Activated T-cell treated with anti-CD3 and anti-CD28 coated beads for 24 hours (primary cell): ENCODE data around the gene ZCCHC8.
"Not testable (repeated sequence)": the region's sequence is repeated elsewhere in the genome, so short reads cannot be mapped to it uniquely, and the experiment has no call there.

Experiments
- DNase-seq: peaks from one replicate; pipeline ENCODE4 v3.0.0-alpha.2; 2020; ENCODE audit warnings: low read depth

Gene ZCCHC8

DNA sequence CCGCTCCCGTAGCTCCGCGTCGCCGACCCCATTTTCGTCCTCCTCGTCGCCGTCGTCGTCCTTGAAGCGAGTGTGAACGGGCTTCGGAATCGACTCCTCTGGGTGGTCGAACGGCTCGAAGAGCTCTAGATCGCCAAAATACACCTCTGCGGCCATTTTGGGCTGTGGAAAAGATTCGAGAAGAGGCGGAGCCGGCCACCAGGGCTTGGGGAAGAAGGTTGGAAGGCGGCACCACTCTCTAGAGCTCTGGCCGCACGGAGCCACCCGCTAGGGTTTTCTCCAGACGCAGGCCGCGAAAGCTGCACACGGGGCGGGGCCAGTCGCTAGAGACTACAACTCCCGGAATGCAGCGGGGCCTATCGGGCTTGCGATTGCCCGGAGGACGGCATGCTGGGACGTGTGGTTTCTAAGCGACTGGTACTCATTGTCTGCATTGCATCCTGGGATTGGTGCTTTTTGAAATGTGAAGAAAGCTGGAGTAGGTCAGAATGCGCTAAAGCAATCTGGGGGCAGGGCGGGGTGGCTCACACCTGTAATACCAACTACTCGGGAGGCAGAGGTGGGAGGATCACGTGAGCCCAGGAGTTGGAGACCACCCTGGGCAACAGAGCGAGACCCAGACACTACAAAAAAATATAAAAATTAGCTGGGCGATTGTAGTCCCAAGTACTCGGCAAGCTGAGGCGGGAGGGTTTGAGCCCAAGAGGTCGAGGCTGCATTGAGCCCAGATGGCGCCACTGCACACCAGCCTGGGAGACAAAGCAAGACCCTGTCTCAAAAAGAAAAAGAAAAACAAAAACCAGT is at the start of gene ZCCHC8:
TSS of gene ZCCHC8 (minus strand) at position 248 of the 804 bp plus-strand sequence. CDS start at position 156, 92 bp downstream.
- DNase-seq = peak; percentile 94

GRCh38 chr12:122547330-122547729 is 46.6 kb upstream of the ZCCHC8 start:
- DNase-seq = no peak

- no peak for DNase-seq
These were observed 45.1 kb upstream of the ZCCHC8 start for GRCh38 chr12:122545855-122546254.

GRCh38 chr12:122544537-122544936 is 43.8 kb upstream of the ZCCHC8 start:
- no peak for DNase-seq

- no peak for DNase-seq
These were observed 37.8 kb upstream of the ZCCHC8 start for GRCh38 chr12:122538496-122538895.

GRCh38 chr12:122537021-122537420 is 36.3 kb upstream of the ZCCHC8 start:
- DNase-seq = no peak

- no peak for DNase-seq
These were observed 33.1 kb upstream of the ZCCHC8 start for GRCh38 chr12:122533856-122534255.

DNA sequence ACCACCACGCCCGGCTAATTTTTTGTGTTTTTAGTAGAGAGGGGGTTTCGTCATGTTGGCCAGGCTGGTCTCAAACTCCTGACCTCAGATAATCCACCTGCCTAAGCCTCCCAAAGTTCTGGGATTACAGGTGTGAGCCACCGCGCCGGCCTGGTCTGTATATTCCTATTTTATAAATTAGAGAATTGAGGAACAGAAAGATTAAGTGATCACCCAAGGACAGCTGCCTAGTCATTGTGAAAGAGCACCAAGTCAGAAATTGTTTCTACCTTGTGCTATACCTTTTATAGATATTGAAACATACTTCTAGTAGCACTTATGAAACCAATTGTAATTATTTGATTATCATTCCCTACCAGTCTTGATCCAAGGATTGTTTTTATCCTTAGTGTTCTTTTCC is 28.3 kb upstream of the ZCCHC8 start:
- no peak for DNase-seq

- DNase-seq = no peak
These were observed 27.9 kb upstream of the ZCCHC8 start for GRCh38 chr12:122528582-122528981.

- peak; percentile 20 for DNase-seq
These were observed 26.8 kb upstream of the ZCCHC8 start for GRCh38 chr12:122527478-122527944.

- peak; percentile 98 for DNase-seq
These were observed 26.1 kb upstream of the ZCCHC8 start, which contains the start of the genes KNTC1 and RSRC2 for GRCh38 chr12:122526683-122527477. TSS of gene KNTC1 (plus strand) at chr12:122527249. CDS start at chr12:122530064, 2,815 bp downstream. TSS of gene RSRC2 (minus strand) at chr12:122526936. CDS start at chr12:122526853, 83 bp downstream.

GRCh38 chr12:122523846-122524718 is 23.4 kb upstream of the ZCCHC8 start:
- DNase-seq = no peak

DNA sequence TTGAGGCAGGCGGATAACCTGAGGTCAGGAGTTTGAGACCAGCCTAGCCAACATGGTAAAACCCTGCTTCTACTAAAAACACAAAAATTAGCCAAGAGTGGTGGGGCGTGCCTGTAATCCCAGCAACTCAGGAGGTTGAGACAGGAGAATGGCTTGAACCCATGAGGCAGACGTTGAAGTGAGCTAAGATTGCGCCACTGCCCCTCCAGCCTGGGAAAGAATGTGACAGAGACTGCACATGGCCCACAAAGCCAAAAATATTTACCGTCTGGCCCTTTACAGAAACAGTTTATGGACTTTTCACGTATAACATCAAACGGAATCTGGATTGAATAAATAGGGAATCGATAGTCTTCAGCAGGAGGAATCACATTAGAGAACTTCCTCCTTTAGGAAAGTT is 22.5 kb upstream of the ZCCHC8 start:
- no peak for DNase-seq

GRCh38 chr12:122520676-122521075 is 19.9 kb upstream of the ZCCHC8 start:
- DNase-seq = no peak

GRCh38 chr12:122519418-122519817 is 18.7 kb upstream of the ZCCHC8 start:
- no peak for DNase-seq

- DNase-seq = no peak
These were observed 18.2 kb upstream of the ZCCHC8 start for GRCh38 chr12:122518908-122519307.

DNA sequence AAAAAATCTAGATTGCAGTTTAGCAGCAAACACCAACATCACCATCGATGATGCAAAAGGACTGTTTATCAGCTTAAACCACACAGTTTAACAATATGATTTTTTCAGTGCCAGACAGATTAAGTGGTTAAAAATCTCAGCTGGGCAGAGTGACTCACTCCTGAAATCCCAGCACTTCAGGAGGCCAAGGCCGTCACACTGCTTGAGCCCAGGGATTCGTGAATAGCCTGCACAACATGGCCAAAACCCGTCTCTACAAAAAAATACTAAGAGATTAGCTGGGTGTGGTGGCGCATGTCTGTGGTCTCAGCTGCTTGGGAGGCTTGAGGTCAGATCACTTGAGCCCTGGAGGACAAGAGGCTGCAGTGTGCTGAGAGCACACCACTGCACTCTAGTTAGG is 17.1 kb upstream of the ZCCHC8 start:
- DNase-seq = no peak

DNA sequence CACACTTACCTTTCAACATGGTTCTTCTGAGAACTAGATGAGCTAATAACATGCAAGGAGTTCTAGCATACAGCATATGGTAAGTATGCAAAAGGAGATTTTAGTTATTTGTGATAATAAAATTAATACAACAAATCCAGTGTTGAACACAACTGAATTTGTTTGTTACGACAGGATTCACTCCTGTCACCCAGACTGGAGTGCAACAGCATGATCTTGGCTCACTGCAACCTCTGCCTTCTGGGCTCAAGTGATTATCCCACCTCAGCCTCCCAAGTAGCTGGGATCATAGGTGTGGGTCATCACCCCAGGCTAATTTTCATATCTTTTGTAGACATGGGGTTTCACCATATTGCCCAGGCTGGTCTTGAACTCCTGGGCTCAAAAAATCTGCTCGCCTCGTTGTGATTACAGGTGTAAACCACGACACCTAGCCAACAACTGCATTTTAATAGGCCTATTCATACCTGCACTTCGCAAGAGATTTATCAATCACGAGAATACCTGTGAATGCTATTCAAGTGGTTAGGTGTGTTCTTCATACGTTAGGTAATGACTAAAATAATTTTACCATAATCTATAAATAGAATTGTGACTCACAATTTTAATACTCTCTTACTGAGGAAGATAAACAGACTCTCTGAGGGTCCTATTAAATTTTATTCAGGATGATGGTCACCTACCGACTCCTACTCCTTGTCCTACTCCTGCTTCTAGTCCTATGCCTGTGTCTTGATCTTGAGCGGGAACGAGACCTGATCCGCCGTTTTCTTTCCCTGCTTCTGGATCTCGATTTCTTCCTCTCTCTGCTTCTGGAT is 16.0 kb upstream of the ZCCHC8 start:
- DNase-seq = no peak

- no peak for DNase-seq
These were observed 14.5 kb upstream of the ZCCHC8 start for GRCh38 chr12:122515275-122515674.

GRCh38 chr12:122513660-122514059 is 12.9 kb upstream of the ZCCHC8 start:
- no peak for DNase-seq

DNA sequence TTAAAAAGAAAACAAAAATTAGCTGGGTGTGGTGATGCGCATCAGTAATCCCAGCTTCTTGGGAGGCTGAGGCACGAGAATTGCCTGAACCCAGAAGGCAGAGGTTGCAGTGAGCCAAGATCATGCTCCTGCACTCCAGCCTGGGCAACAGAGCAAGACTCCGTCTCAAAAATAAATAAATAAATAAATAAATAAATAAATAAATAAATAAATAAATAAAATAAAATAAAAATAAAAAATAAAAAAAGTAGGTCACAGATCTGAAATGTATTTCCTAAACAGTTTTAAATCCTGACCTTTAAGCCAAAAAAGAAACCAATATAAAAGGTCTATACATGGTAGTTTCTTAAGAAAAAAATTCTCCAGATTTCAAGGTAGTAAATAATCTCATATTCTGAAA is 12.3 kb upstream of the ZCCHC8 start:
- DNase-seq = not testable (repeated sequence)
